OCI-LY3 (cell line): ENCODE data around the gene CRB2.

Experiments
- EZH2phosphoT487 ChIP-seq: fragments of 200-600 bp; shearing (Covaris generic); IDR thresholded peaks from 2 replicates; pipeline ENCODE4 v1.6.1; 2018; ENCODE audit warnings: antibody characterized with exemption, mixed run types, low read depth
- TF ChIP-seq, protein P1 (sequence below): fragments of 200-600, 300-600 bp; sonication (generic); IDR thresholded peaks from 2 replicates; pipeline ENCODE4 v1.5.1; 2014; ENCODE audit warnings: antibody characterized with exemption, low read length, low read depth

DNA sequence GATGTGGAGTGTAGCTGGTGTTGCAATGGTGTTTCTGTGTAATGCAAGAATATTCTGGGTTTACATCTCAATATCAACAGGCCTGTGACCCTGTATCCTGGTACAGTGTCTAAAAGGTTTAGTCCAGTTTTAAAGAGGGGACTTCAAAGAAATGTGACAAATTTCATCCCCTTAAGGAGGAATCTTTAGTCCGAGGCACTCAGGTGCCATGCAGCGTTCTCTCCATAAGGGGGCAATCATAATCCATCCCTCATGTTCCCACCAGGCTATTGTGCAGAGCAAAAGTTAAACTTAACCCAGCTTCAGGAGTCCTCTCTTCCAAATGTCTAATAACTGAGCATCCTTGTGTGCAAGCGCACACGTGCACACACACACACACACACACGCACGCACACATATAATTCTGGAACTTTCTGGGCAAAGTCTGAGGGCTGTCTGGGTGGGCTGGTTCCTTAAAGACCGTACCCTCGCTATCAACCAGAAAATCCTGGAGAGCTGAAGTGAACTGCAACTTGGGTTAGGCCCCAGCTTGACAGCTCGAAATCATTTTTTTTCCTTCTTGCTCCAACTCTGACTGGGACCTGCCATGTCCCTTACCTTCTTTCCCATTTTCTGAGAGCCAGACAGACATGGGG lies 46.0 kb downstream of the CRB2 start:
- TF ChIP-seq, protein P1, sequence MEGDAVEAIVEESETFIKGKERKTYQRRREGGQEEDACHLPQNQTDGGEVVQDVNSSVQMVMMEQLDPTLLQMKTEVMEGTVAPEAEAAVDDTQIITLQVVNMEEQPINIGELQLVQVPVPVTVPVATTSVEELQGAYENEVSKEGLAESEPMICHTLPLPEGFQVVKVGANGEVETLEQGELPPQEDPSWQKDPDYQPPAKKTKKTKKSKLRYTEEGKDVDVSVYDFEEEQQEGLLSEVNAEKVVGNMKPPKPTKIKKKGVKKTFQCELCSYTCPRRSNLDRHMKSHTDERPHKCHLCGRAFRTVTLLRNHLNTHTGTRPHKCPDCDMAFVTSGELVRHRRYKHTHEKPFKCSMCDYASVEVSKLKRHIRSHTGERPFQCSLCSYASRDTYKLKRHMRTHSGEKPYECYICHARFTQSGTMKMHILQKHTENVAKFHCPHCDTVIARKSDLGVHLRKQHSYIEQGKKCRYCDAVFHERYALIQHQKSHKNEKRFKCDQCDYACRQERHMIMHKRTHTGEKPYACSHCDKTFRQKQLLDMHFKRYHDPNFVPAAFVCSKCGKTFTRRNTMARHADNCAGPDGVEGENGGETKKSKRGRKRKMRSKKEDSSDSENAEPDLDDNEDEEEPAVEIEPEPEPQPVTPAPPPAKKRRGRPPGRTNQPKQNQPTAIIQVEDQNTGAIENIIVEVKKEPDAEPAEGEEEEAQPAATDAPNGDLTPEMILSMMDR = peak; percentile 52
- no peak for TF ChIP-seq EZH2phosphoT487
